ENCODE measurements around the gene CTNNA3. TPM values are rescaled to one million over a fixed set of nuclear protein-coding genes. Genes with fewer than 3 reads are reported as not detected.
"Not testable (repeated sequence)": the region's sequence is repeated elsewhere in the genome, so short reads cannot be mapped to it uniquely, and the experiment has no call there.

The CTNNA3 gene
- total RNA-seq, 4 donors from 2014 or later = 0.68 to 75.2 (median 1.4) TPM

- in situ Hi-C loops (cut with MboI; ENCODE audit: low pct_ligation_motif_present in 1 of 4, low pct_unique_long_range_greater_than_20kb in 1 of 4, low sequenced_read_pairs in 3 of 4) (loop anchor here in 3 of 4 donors (5.0 kb wide), 2 partner anchors 74 to 84 kb away; no protein-coding TSS in a partner anchor), intact Hi-C loops (cut with DNase I; ENCODE audit: low total_unique reads) (no loop called here)
- no peak overlapping the region for H3K27ac ChIP-seq
- H3K27me3 ChIP-seq = peaks cover 9% of the 10 kb centered on the region
- WGBS, 2 donors (ENCODE audit: low coverage in 1 of 2) = 48 to 56% methylated on average over 4 of the region's 4 CpGs
- H3K4me3 ChIP-seq = no peak overlapping the region
- no peaks in the 10 kb centered on the region for H3K36me3 ChIP-seq
- no peaks in the 10 kb centered on the region for H3K9me3 ChIP-seq
- no peak for DNase-seq
- peaks cover 0 to 16% (median 2%) of the 10 kb centered on the region in 4 donors for H3K4me1 ChIP-seq
- TF ChIP-seq CTCF (IDR thresholded peaks at IDR 0.05) (no peak), POLR2AphosphoS5 (IDR thresholded peaks at IDR 0.05) (no peak), POLR2A (IDR thresholded peaks at IDR 0.05) (no peak), EP300 (IDR thresholded peaks at IDR 0.05; ENCODE audit: low read depth) (no peak)
Observed at GRCh38 chr10:67698164-67698563, 2.2 kb upstream of the CTNNA3 start.

GRCh38 chr10:67697724-67698131 is 1.7 kb upstream of the CTNNA3 start:
- intact Hi-C loops (cut with DNase I; ENCODE audit: low total_unique reads) (no loop called here), in situ Hi-C loops (cut with MboI; ENCODE audit: low pct_ligation_motif_present in 1 of 4, low pct_unique_long_range_greater_than_20kb in 1 of 4, low sequenced_read_pairs in 3 of 4) (loop anchor here in 3 of 4 donors (5.0 kb wide), 2 partner anchors 75 to 85 kb away; no protein-coding TSS in a partner anchor)

GRCh38 chr10:67696679-67697078 is 684 bp upstream of the CTNNA3 start:
- WGBS, 2 donors (ENCODE audit: low coverage in 1 of 2) = 58 to 62% methylated on average over 2 of the region's 2 CpGs
- no peak for DNase-seq
- peaks cover 9% of the 10 kb centered on the region for H3K27me3 ChIP-seq
- no peaks in the 10 kb centered on the region for H3K9me3 ChIP-seq
- H3K36me3 ChIP-seq = no peaks in the 10 kb centered on the region
- in situ Hi-C loops (cut with MboI; ENCODE audit: low pct_ligation_motif_present in 1 of 4, low pct_unique_long_range_greater_than_20kb in 1 of 4, low sequenced_read_pairs in 3 of 4) (loop anchor here in 3 of 4 donors (5.0 kb wide), 2 partner anchors 76 to 86 kb away; no protein-coding TSS in a partner anchor), intact Hi-C loops (cut with DNase I; ENCODE audit: low total_unique reads) (no loop called here)
- peak overlapping the region in 2 of 4 donors; percentile 67 to 68 for H3K27ac ChIP-seq
- no peak for TF ChIP-seq POLR2A (IDR thresholded peaks at IDR 0.05)
- no peak for TF ChIP-seq POLR2AphosphoS5 (IDR thresholded peaks at IDR 0.05)
- TF ChIP-seq EP300 (IDR thresholded peaks at IDR 0.05; ENCODE audit: low read depth) = no peak
- no peak for TF ChIP-seq CTCF (IDR thresholded peaks at IDR 0.05)
- H3K4me3 ChIP-seq = peak overlapping the region in 1 of 4 donors; percentile 24
- peaks cover 0 to 16% (median 2%) of the 10 kb centered on the region in 4 donors for H3K4me1 ChIP-seq

More at GRCh38 chr10:67697724-67698131, 1.7 kb upstream of the CTNNA3 start:
- no peaks in the 10 kb centered on the region for H3K9me3 ChIP-seq
- H3K27ac ChIP-seq = no peak overlapping the region
- DNase-seq = no peak
- H3K4me1 ChIP-seq = peaks cover 0 to 16% (median 2%) of the 10 kb centered on the region in 4 donors
- peaks cover 9% of the 10 kb centered on the region for H3K27me3 ChIP-seq
- TF ChIP-seq POLR2AphosphoS5 (IDR thresholded peaks at IDR 0.05) = no peak
- no peak for TF ChIP-seq EP300 (IDR thresholded peaks at IDR 0.05; ENCODE audit: low read depth)
- no peak for TF ChIP-seq POLR2A (IDR thresholded peaks at IDR 0.05)
- peak; percentile 55 to 77 (median 67) for TF ChIP-seq CTCF (IDR thresholded peaks at IDR 0.05)
- no peaks in the 10 kb centered on the region for H3K36me3 ChIP-seq
- H3K4me3 ChIP-seq = no peak overlapping the region
- WGBS, 2 donors (ENCODE audit: low coverage in 1 of 2) = 5 to 6% methylated on average over 2 of the region's 2 CpGs

GRCh38 chr10:67695555-67695954 is 440 bp downstream of the CTNNA3 start:
- no peak for DNase-seq
- Histone ChIP-seq H3K27ac (peak overlapping the region; percentile 37 to 68 (median 58)), H3K27me3 (peaks cover 9% of the 10 kb centered on the region), H3K4me3 (peak overlapping the region in 3 of 4 donors; percentile 7 to 24 (median 15)), H3K9me3 (no peaks in the 10 kb centered on the region), H3K36me3 (no peaks in the 10 kb centered on the region), H3K4me1 (peaks cover 0 to 16% (median 2%) of the 10 kb centered on the region in 4 donors)
- in situ Hi-C loops (cut with MboI; ENCODE audit: low pct_ligation_motif_present in 1 of 4, low pct_unique_long_range_greater_than_20kb in 1 of 4, low sequenced_read_pairs in 3 of 4) = loop anchor here in 3 of 4 donors (5.0 kb wide), 2 partner anchors 77 to 87 kb away; no protein-coding TSS in a partner anchor
- TF ChIP-seq EP300 (IDR thresholded peaks at IDR 0.05; ENCODE audit: low read depth) = no peak
- TF ChIP-seq POLR2A (IDR thresholded peaks at IDR 0.05) = no peak
- no peak for TF ChIP-seq CTCF (IDR thresholded peaks at IDR 0.05)
- no peak for TF ChIP-seq POLR2AphosphoS5 (IDR thresholded peaks at IDR 0.05)
- intact Hi-C loops (cut with DNase I; ENCODE audit: low total_unique reads) = no loop called here
- WGBS, 2 donors (ENCODE audit: low coverage in 1 of 2) = 7% methylated on average over 5 of the region's 5 CpGs; no CpG with 5 or more reads in 1 of the 2 donors

GRCh38 chr10:67691861-67692260 is 4.1 kb downstream of the CTNNA3 start:
- in situ Hi-C loops (cut with MboI; ENCODE audit: low pct_ligation_motif_present in 1 of 4, low pct_unique_long_range_greater_than_20kb in 1 of 4, low sequenced_read_pairs in 3 of 4); intact Hi-C loops (cut with DNase I; ENCODE audit: low total_unique reads): not testable (repeated sequence)

GRCh38 chr10:67690540-67690939 is 5.5 kb downstream of the CTNNA3 start:
- H3K9me3 ChIP-seq; intact Hi-C loops (cut with DNase I; ENCODE audit: low total_unique reads); DNase-seq; H3K36me3 ChIP-seq; H3K4me3 ChIP-seq; H3K4me1 ChIP-seq; H3K27ac ChIP-seq; in situ Hi-C loops (cut with MboI; ENCODE audit: low pct_ligation_motif_present in 1 of 4, low pct_unique_long_range_greater_than_20kb in 1 of 4, low sequenced_read_pairs in 3 of 4); H3K27me3 ChIP-seq: not testable (repeated sequence)
- WGBS, 2 donors (ENCODE audit: low coverage in 1 of 2) = 80 to 93% methylated on average over 1 to 7 of the region's 7 CpGs

More at GRCh38 chr10:67691861-67692260, 4.1 kb downstream of the CTNNA3 start:
- H3K9me3 ChIP-seq, H3K4me1 ChIP-seq, H3K36me3 ChIP-seq, DNase-seq, H3K27ac ChIP-seq, H3K4me3 ChIP-seq, H3K27me3 ChIP-seq: not testable (repeated sequence)
- WGBS, 2 donors (ENCODE audit: low coverage in 1 of 2) = no CpG with 5 or more reads among the region's 25 CpGs

- in situ Hi-C loops (cut with MboI; ENCODE audit: low pct_ligation_motif_present in 1 of 4, low pct_unique_long_range_greater_than_20kb in 1 of 4, low sequenced_read_pairs in 3 of 4); intact Hi-C loops (cut with DNase I; ENCODE audit: low total_unique reads); H3K27ac ChIP-seq: not testable (repeated sequence)
Observed at GRCh38 chr10:67684140-67684539, 11.9 kb downstream of the CTNNA3 start.

More at GRCh38 chr10:67684140-67684539, 11.9 kb downstream of the CTNNA3 start:
- DNase-seq, H3K4me3 ChIP-seq, H3K36me3 ChIP-seq, H3K27me3 ChIP-seq, H3K4me1 ChIP-seq, H3K9me3 ChIP-seq: not testable (repeated sequence)
- WGBS, 2 donors (ENCODE audit: low coverage in 1 of 2) = 85 to 90% methylated on average over 4 to 8 of the region's 8 CpGs
